ENCODE data around the gene PHB1.

GRCh38 chr17:49360796-49361128 lies 53.9 kb downstream of the PHB1 start:
- TF ChIP-seq, protein P1, sequence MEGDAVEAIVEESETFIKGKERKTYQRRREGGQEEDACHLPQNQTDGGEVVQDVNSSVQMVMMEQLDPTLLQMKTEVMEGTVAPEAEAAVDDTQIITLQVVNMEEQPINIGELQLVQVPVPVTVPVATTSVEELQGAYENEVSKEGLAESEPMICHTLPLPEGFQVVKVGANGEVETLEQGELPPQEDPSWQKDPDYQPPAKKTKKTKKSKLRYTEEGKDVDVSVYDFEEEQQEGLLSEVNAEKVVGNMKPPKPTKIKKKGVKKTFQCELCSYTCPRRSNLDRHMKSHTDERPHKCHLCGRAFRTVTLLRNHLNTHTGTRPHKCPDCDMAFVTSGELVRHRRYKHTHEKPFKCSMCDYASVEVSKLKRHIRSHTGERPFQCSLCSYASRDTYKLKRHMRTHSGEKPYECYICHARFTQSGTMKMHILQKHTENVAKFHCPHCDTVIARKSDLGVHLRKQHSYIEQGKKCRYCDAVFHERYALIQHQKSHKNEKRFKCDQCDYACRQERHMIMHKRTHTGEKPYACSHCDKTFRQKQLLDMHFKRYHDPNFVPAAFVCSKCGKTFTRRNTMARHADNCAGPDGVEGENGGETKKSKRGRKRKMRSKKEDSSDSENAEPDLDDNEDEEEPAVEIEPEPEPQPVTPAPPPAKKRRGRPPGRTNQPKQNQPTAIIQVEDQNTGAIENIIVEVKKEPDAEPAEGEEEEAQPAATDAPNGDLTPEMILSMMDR (IDR thresholded peaks at IDR 0.05) = no peak
- no peak for TF ChIP-seq POLR2A (IDR thresholded peaks at IDR 0.05)
